ENCODE data around the gene TBC1D1. TPM values are rescaled to one million over a fixed set of nuclear protein-coding genes. Genes with fewer than 3 reads are reported as not detected.

Gene TBC1D1
- total RNA-seq, 1 donor from 2014 or later = 129 TPM

DNA sequence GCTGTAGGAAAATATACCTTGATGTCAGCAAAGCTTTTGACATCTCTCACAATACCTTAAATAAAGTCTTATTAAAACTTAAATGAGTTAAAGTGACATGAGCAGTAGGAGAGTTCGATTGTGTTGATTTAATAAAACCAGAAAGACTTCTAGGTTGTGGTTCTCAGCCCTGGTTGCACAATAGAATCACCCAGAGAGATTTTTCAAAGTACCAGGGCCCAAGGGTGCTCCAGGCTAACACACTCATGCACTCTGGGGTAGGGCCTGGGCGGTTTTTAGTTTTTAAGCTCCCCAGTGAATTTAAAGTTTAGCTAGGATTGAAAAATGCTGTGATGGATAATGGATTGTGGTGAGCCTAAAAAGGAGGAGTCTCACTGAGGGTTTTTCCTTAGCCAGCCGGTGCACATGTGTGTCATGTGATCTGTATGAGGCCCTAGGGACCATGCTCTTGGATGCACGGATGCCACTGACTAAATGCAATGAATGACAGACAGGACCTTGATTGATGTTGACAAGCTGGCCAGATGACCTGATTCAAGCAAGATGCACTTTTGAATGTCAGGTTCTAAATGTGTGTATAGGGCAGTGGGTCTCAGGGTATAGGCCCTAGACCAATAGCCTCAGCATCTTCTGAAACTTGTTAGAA is 254.3 kb downstream of the TBC1D1 start:
- Histone ChIP-seq H3K4me3 (no peak overlapping the region), H3K27ac (replicated peaks) (no peak overlapping the region), H3K27me3 (ENCODE audit: low read depth) (no peaks in the 10 kb centered on the region), H3K36me3 (peaks cover 12% of the 10 kb centered on the region), H3K9me3 (replicated peaks) (no peaks in the 10 kb centered on the region), H3K4me1 (peaks cover 24% of the 10 kb centered on the region)
- intact Hi-C loops (cut with micrococcal nuclease) = no loop called here
- DNase-seq = no peak
- TF ChIP-seq, protein P1, sequence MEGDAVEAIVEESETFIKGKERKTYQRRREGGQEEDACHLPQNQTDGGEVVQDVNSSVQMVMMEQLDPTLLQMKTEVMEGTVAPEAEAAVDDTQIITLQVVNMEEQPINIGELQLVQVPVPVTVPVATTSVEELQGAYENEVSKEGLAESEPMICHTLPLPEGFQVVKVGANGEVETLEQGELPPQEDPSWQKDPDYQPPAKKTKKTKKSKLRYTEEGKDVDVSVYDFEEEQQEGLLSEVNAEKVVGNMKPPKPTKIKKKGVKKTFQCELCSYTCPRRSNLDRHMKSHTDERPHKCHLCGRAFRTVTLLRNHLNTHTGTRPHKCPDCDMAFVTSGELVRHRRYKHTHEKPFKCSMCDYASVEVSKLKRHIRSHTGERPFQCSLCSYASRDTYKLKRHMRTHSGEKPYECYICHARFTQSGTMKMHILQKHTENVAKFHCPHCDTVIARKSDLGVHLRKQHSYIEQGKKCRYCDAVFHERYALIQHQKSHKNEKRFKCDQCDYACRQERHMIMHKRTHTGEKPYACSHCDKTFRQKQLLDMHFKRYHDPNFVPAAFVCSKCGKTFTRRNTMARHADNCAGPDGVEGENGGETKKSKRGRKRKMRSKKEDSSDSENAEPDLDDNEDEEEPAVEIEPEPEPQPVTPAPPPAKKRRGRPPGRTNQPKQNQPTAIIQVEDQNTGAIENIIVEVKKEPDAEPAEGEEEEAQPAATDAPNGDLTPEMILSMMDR (IDR thresholded peaks at IDR 0.05; ENCODE audit: borderline replicate concordance) = no peak

DNA sequence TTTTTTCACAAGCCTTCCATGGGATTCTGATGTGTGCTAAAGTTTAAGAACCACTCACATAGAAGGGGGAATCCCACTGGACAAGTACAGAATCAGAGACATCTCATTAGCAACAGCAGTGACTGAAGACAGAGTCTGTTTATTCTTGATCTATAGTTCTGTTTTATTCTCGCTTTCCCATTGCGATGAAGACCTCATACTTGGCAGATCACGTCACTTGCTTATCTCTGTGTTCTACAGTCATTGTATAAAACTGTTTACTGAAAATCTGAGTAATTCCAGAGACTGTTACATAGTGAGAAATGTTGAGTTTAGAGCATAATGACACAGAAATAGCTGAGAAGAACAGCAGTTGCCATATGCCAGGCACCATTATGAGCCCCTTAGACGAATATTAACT is 254.9 kb downstream of the TBC1D1 start:
- no peak for DNase-seq
- Histone ChIP-seq H3K9me3 (replicated peaks) (no peaks in the 10 kb centered on the region), H3K4me3 (no peak overlapping the region), H3K36me3 (peaks cover 6% of the 10 kb centered on the region), H3K4me1 (peaks cover 30% of the 10 kb centered on the region), H3K27me3 (ENCODE audit: low read depth) (no peaks in the 10 kb centered on the region), H3K27ac (replicated peaks) (no peak overlapping the region)
- intact Hi-C loops (cut with micrococcal nuclease) = no loop called here
- TF ChIP-seq, protein P1 (IDR thresholded peaks at IDR 0.05; ENCODE audit: borderline replicate concordance) = no peak

DNA sequence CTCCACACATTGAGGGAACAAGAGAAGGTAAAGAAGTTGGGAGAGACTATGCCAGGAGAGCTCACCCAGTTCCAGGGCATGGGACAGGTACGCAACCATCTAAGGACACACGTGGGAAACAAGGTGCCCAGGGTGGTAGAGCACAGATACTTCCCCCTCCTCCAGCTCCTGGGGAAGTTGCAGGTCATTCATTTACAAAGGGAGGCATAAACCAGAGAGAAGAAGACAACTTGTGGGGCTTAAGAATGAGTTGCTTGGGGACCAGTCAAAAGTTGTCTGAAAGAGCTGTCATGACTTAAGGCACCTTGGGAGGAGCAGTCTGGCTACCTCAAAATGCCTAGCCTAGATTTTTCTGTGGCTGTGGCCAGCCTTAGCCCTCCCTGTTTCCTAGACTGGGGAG is 255.5 kb downstream of the TBC1D1 start:
- peaks cover 6% of the 10 kb centered on the region for H3K36me3 ChIP-seq
- DNase-seq = no peak
- TF ChIP-seq, protein P1 (IDR thresholded peaks at IDR 0.05; ENCODE audit: borderline replicate concordance) = no peak
- H3K4me1 ChIP-seq = peaks cover 33% of the 10 kb centered on the region
- no peak overlapping the region for H3K27ac ChIP-seq (replicated peaks)
- no peak overlapping the region for H3K4me3 ChIP-seq
- intact Hi-C loops (cut with micrococcal nuclease) = no loop called here
- H3K27me3 ChIP-seq (ENCODE audit: low read depth) = no peaks in the 10 kb centered on the region
- no peaks in the 10 kb centered on the region for H3K9me3 ChIP-seq (replicated peaks)

DNA sequence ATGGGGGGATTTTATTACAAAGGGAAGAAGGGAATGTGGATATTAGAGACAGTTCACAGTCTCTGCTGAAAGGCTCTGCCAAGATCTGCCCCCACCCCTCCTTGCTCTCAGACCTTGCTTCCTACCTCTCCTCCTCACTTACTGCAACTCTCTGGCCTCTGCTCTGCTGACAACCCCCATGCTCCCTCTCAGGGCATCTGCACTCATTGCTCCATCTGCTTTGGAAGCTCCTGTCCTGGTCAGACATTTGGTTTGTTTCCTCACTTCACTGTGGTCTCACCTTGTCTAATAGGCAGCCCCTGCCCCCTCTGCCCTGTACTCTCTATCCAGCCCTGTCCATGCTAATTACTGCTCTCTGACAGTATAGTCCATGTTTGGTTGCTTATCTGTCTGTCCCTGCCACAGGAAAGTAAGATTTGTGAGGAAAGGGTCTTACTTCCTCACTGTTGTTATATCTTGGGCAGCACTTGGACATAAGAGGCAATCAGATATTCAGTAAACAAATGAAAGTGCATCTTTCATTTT is 258.6 kb downstream of the TBC1D1 start:
- Histone ChIP-seq H3K36me3 (no peaks in the 10 kb centered on the region), H3K27me3 (ENCODE audit: low read depth) (no peaks in the 10 kb centered on the region), H3K9me3 (replicated peaks) (no peaks in the 10 kb centered on the region), H3K4me3 (no peak overlapping the region), H3K4me1 (peaks cover 34% of the 10 kb centered on the region), H3K27ac (replicated peaks) (no peak overlapping the region)
- intact Hi-C loops (cut with micrococcal nuclease) = no loop called here
- DNase-seq = no peak
- TF ChIP-seq, protein P1 (IDR thresholded peaks at IDR 0.05; ENCODE audit: borderline replicate concordance) = no peak

DNA sequence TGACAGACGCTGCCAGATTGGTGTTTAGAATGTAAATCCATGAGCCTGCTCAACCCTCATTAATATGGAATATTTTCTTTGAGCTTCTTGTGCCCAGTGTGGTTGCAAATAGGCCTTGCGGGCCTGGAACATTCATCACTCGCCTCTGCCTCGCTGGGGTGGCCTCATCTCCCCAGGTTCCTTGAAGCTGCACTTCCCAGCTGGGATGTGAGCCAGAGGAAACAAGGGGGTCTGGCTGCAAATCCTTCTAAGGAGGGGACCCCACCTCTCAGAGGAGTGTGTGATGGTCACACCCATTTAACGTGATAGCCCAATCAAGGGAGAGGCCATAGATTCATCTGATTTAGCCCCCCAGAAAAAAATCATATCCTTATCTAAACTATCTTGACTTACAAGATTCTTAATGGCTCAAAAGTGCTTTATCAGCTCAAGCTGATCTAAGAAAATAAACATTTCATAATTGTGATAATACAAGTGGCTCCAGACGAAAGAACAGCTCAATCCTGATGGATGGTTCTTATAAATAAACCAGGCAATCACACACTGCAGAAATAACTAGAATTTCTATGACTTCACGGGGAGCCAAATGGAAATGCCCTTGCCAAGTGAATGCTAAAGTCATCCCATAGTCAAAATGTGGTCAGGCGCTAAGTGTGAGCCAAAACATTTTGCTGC is 259.2 kb downstream of the TBC1D1 start:
- TF ChIP-seq, protein P1 (IDR thresholded peaks at IDR 0.05; ENCODE audit: borderline replicate concordance) = no peak
- Histone ChIP-seq H3K4me3 (no peak overlapping the region), H3K4me1 (peaks cover 37% of the 10 kb centered on the region), H3K27ac (replicated peaks) (no peak overlapping the region), H3K27me3 (ENCODE audit: low read depth) (no peaks in the 10 kb centered on the region), H3K9me3 (replicated peaks) (no peaks in the 10 kb centered on the region), H3K36me3 (no peaks in the 10 kb centered on the region)
- intact Hi-C loops (cut with micrococcal nuclease) = loop anchor here (10.0 kb wide), 1 partner anchor 75 kb away; no protein-coding TSS in a partner anchor
- no peak for DNase-seq
